Activated CD8-positive, alpha-beta T cell treated with anti-CD3 and anti-CD28 coated beads, Interleukin-2, amount 10 ng/mL, durations not matched to agents 7 days and 5 days (primary cell): ENCODE data around the gene ENTR1. TPM values are rescaled to one million over a fixed set of nuclear protein-coding genes. Genes with fewer than 3 reads are reported as not detected.

Experiments used
- ATAC-seq: fragments of 150-1000 bp; cut with Tn5 transposase; one replicate; pipeline ENCODE4 v1.10.0; 2021; ENCODE audit warnings: moderate library complexity
- CTCF ChIA-PET: fragments of 350-600 bp; sonication (Branson Sonifier 250); formaldehyde crosslinking; loops from one replicate; lab custom pipeline; 2021; ENCODE audit warnings: antibody characterized with exemption; lab: Charles Lee
- POLR2A ChIA-PET: fragments of 350-600 bp; sonication (Branson Sonifier 250); formaldehyde crosslinking; loops from one replicate; lab custom pipeline; 2021; ENCODE audit warnings: antibody characterized with exemption; lab: Charles Lee
- DNase-seq: peaks from one replicate; pipeline ENCODE4 v3.0.0-alpha.2; 2020
- H3K27ac Mint-ChIP-seq: one replicate; pipeline ENCODE4 v1.8.0; 2021; ENCODE audit warnings: mild to moderate bottlenecking, mixed read lengths
- H3K27me3 Mint-ChIP-seq: one replicate; pipeline ENCODE4 v1.8.0; 2021; ENCODE audit warnings: low read depth, mixed read lengths
- H3K36me3 Mint-ChIP-seq: one replicate; pipeline ENCODE4 v1.8.0; 2021; ENCODE audit warnings: low read depth, mixed read lengths
- H3K4me1 Mint-ChIP-seq: one replicate; pipeline ENCODE4 v1.8.0; 2021; ENCODE audit warnings: low read depth, mixed read lengths
- H3K4me3 Mint-ChIP-seq: one replicate; pipeline ENCODE4 v1.8.0; 2021; ENCODE audit warnings: mild to moderate bottlenecking, mixed read lengths
- H3K9me3 Mint-ChIP-seq: one replicate; pipeline ENCODE4 v1.8.0; 2022; ENCODE audit warnings: mixed read lengths; ENCODE audit not compliant: insufficient read depth
- total RNA-seq, 2 experiments: library from RNA; stranded (reverse); gene quantifications; one replicate each; pipeline ENCODE4 v1.2.3, GENCODE V29; 2021

Gene ENTR1
- total RNA-seq, 2 experiments from 2014 or later, result 52.8 to 54.3 TPM

GRCh38 chr9:136371533-136371880 lies 38.9 kb downstream of the ENTR1 start:
- ATAC-seq (no peak), DNase-seq (no peak)
- Mint-ChIP-seq H3K4me3 (no peak overlapping the region), H3K4me1 (peaks cover 3% of the 10 kb centered on the region), H3K36me3 (no peaks in the 10 kb centered on the region), H3K27me3 (no peaks in the 10 kb centered on the region), H3K27ac (no peak overlapping the region), H3K9me3 (no peaks in the 10 kb centered on the region)
- CTCF ChIA-PET, result interaction anchor here (1.3 kb wide), 1 partner anchor 13 kb away, joined by 3 read pairs; no protein-coding TSS in a partner anchor
- POLR2A ChIA-PET, result interaction anchor here (0.6 kb wide), 1 partner anchor 13 kb away, joined by 3 read pairs; no protein-coding TSS in a partner anchor

DNA sequence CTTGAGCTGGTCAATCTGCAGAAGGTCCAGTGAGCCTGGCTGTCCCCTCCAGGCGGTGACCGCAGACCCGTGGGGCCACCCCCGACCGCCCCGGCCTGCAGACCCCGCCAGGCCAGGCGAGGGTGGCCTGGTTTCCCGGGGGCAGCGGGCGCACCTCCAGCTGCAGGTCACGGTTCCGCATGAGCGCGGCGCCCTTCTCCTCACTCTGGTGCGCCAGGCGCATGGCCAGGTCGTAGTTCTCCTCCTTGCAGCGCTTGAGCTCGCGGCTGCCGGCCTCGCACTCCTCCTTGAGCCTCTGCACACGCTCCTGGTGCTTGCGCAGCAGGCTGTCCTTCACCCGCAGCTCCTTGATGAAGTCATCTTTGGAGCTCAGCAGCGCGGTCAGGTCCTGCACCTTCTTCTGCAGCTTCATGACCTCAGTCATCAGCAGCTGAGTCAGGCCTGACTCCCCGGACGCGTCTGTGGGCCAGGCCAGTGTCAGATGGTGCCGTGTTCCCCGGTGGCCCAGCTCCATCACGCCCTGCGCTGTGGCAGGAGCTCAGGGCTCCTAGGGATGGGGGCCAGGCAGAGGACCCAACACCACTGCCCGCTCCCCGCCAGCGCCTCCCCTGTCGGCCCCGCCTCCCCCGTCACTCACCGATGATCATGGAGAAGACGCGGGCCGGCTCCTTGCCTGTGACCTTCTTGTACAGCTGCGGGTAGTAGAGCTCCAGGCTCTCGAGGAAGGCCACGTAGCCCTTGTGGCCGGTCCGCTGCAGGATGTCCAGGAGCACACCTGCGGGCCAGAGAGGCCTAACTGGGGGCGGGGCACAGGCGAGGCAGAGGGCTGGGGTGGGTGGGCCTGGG lies 39.5 kb downstream of the ENTR1 start:
- DNase-seq (no peak), ATAC-seq (no peak)
- H3K27ac Mint-ChIP-seq, result no peak overlapping the region
- CTCF ChIA-PET, result interaction anchor here (1.3 kb wide), 1 partner anchor 14 kb away, joined by 3 read pairs; no protein-coding TSS in a partner anchor
- H3K36me3 Mint-ChIP-seq, result no peaks in the 10 kb centered on the region
- H3K27me3 Mint-ChIP-seq, result no peaks in the 10 kb centered on the region
- POLR2A ChIA-PET, result no interaction called here
- no peaks in the 10 kb centered on the region for H3K9me3 Mint-ChIP-seq
- H3K4me1 Mint-ChIP-seq, result peaks cover 3% of the 10 kb centered on the region
- no peak overlapping the region for H3K4me3 Mint-ChIP-seq

DNA sequence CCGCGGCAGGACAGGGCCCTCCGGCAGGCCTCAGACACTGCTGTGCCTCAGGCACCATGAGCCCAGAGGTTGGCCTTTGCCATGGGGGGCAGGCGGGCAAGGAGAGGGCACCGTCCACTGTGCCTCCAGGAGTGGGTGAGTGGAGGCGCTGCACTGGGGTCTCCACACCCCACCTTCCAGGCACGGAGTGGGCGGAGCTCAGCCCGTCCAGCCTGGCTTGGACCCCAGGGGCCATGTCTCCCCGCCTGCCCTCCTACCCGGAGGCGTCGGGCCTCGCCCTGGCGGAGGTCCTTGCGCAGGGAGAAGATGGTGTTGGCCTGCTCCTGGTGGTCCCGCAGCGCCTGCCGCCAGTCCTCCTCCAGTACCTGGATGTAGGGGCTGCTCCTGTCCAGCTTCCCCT lies 40.4 kb downstream of the ENTR1 start:
- peaks cover 3% of the 10 kb centered on the region for H3K4me1 Mint-ChIP-seq
- ATAC-seq, result no peak
- no peaks in the 10 kb centered on the region for H3K27me3 Mint-ChIP-seq
- H3K36me3 Mint-ChIP-seq, result no peaks in the 10 kb centered on the region
- POLR2A ChIA-PET, result no interaction called here
- H3K4me3 Mint-ChIP-seq, result no peak overlapping the region
- H3K9me3 Mint-ChIP-seq, result no peaks in the 10 kb centered on the region
- no peak overlapping the region for H3K27ac Mint-ChIP-seq
- DNase-seq, result no peak
- CTCF ChIA-PET, result no interaction called here

DNA sequence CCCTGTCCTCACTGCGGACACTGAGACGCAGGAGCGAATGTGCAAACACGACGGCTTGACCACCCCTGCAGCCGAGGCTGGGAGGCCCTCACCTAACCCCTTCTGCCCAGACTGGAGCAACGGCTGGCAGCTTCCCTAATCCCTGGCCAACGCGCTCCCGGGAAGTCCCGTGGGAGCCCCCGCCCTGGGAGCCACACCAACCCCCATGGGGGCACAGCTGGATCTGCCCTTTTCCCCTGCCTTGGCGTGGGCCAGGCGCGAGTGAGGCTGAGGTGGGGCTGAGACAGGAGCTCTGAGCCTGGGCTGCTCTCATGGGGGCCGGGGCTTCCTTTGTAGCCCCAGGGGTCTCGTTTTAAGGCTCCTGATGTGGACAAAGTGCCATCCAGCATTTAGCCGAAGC lies 42.2 kb downstream of the ENTR1 start:
- Mint-ChIP-seq H3K27me3 (no peaks in the 10 kb centered on the region), H3K27ac (no peak overlapping the region), H3K36me3 (no peaks in the 10 kb centered on the region), H3K4me3 (no peak overlapping the region), H3K9me3 (no peaks in the 10 kb centered on the region), H3K4me1 (peaks cover 9% of the 10 kb centered on the region)
- DNase-seq (no peak), ATAC-seq (no peak)
- ChIA-PET POLR2A (no interaction called here), CTCF (no interaction called here)

DNA sequence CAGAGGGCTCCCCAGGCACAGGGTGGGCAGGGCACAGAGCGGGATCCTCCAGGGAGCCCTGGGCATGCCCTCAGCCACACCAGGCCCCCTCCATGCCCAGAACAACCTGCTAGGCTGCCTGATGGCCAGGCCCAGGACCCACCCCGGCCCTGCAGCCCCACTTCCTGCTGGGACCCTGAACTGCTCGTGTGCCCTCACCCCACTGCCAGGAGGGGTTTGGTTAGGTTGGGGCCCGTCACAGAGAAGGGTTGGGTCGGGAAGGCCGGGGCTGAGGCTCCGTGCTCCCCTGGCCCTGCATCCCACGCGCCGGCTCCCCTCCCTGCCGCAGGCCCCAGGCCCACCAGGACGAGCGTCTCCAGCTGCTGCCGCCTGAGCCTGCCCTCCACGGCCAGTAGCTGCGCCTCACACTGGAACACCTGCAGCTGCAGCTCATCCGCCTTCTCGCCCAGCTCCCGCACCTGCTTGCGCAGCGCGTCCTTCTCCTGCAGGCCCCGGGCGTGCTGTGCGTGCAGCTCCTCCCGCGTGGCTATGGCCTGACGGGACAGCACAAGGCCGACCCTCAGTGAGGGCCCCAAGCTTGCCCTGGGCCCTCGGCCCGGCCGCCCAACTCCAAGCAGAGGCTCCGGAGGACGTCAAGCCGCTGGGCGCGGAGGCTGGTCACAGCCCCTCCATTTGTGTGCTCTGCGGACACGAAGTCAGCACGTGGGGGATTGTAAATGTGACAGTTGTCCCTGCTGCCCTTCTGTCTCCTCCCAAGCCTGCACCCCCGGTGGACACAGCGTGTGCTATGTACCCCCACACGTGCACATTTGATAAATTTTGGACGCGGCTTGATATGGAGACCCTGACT lies 42.9 kb downstream of the ENTR1 start:
- no peaks in the 10 kb centered on the region for H3K36me3 Mint-ChIP-seq
- no peaks in the 10 kb centered on the region for H3K27me3 Mint-ChIP-seq
- no peak overlapping the region for H3K4me3 Mint-ChIP-seq
- H3K27ac Mint-ChIP-seq, result no peak overlapping the region
- DNase-seq (no peak), ATAC-seq (no peak)
- H3K9me3 Mint-ChIP-seq, result no peaks in the 10 kb centered on the region
- CTCF ChIA-PET, result interaction anchor here (1.2 kb wide), 1 partner anchor 33 kb away, joined by 3 read pairs; no protein-coding TSS in a partner anchor
- H3K4me1 Mint-ChIP-seq, result peaks cover 10% of the 10 kb centered on the region
- POLR2A ChIA-PET, result interaction anchor here (1.2 kb wide), 1 partner anchor 9 kb away, joined by 4 read pairs; no protein-coding TSS in a partner anchor

DNA sequence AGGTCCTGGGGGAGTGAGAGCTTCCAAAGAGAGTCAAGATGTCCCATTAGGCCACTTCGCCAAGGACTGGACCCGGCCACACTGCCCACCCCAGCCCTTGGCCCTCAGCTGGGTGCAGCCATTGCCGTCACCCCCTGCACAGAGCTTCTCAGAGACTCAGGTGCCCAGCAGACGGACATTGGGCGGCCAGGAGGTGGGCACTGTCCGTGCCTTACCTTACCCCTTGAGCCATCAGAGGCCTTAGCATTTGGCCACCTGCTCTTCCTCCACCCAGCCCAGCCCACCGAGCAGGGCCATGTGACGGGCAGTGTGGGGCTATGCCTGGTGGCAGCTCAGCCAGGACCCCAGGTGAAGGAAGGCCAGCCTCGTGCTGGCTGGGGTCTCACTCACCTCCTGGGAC lies 43.6 kb downstream of the ENTR1 start:
- Mint-ChIP-seq H3K27me3 (no peaks in the 10 kb centered on the region), H3K4me1 (peaks cover 12% of the 10 kb centered on the region), H3K27ac (no peak overlapping the region), H3K36me3 (no peaks in the 10 kb centered on the region), H3K4me3 (no peak overlapping the region), H3K9me3 (no peaks in the 10 kb centered on the region)
- ATAC-seq (no peak), DNase-seq (no peak)
- ChIA-PET POLR2A (interaction anchor here (1.2 kb wide), 1 partner anchor 10 kb away, joined by 4 read pairs; no protein-coding TSS in a partner anchor), CTCF (interaction anchor here (1.1 to 1.2 kb wide), 2 partner anchors 30 to 34 kb away, joined by 3 read pairs; no protein-coding TSS in a partner anchor)

GRCh38 chr9:136365775-136366222 lies 44.6 kb downstream of the ENTR1 start:
- no peaks in the 10 kb centered on the region for H3K36me3 Mint-ChIP-seq
- H3K27ac Mint-ChIP-seq, result no peak overlapping the region
- no peak overlapping the region for H3K4me3 Mint-ChIP-seq
- no peak for DNase-seq
- peaks cover 12% of the 10 kb centered on the region for H3K4me1 Mint-ChIP-seq
- no peak for ATAC-seq
- no peaks in the 10 kb centered on the region for H3K27me3 Mint-ChIP-seq
- ChIA-PET CTCF (interaction anchor here (1.1 kb wide), 1 partner anchor 31 kb away, joined by 3 read pairs; no protein-coding TSS in a partner anchor), POLR2A (interaction anchor here (1.2 kb wide), 1 partner anchor 11 kb away, joined by 4 read pairs; no protein-coding TSS in a partner anchor)
- H3K9me3 Mint-ChIP-seq, result no peaks in the 10 kb centered on the region

DNA sequence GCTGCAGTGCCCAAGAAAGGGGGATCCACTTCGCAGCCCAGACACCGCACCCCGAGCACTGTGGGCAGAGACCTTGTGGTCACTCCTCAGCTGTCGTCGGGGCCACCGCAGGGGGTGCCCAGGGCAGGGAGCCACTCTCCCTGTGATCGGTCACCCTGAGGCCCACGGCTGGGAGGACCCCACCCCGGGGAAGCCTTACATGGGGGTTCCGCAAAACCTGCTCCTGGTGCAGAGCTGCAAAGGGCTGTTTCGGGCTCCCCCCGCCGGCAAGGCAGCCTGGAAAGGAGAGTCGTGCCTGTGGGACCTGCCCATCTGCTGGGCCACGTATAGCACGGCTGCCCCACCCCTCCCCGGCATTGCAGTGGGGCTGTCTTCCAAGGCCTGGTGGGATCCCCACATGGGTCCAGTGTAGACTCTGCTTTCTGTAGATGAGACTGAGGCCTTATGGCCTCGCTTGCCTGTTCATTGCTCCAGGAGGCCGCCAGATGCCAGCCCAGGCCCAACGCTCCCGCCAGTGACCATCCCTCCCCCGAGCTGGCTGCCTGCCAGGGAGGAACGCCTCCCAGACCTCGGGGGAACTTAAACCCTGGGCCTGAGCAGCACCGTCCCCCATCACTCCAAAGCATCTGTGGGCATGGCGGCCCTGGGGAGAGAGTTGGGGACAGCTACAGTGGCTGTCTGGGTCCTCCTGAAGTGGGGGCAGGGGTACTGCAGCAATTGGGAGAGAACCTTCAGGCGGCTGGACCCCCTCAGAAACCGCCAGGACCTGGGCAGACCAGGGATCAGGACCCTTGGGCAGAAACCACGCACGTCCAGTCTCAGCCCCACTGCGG lies 45.3 kb downstream of the ENTR1 start:
- H3K27me3 Mint-ChIP-seq, result no peaks in the 10 kb centered on the region
- ChIA-PET POLR2A (interaction anchor here (1.5 kb wide), 1 partner anchor 44 kb away, joined by 5 read pairs; no protein-coding TSS in a partner anchor), CTCF (no interaction called here)
- DNase-seq (no peak), ATAC-seq (no peak)
- no peak overlapping the region for H3K27ac Mint-ChIP-seq
- H3K4me1 Mint-ChIP-seq, result peaks cover 12% of the 10 kb centered on the region
- H3K9me3 Mint-ChIP-seq, result no peaks in the 10 kb centered on the region
- no peak overlapping the region for H3K4me3 Mint-ChIP-seq
- no peaks in the 10 kb centered on the region for H3K36me3 Mint-ChIP-seq

GRCh38 chr9:136363949-136364748 lies 46.3 kb downstream of the ENTR1 start:
- Mint-ChIP-seq H3K27me3 (no peaks in the 10 kb centered on the region), H3K4me1 (peaks cover 12% of the 10 kb centered on the region), H3K9me3 (no peaks in the 10 kb centered on the region), H3K36me3 (no peaks in the 10 kb centered on the region), H3K4me3 (peak overlapping the region; percentile 42), H3K27ac (no peak overlapping the region)
- ChIA-PET CTCF (interaction anchor here (0.6 to 1.6 kb wide), 13 partner anchors 13 to 337 kb away, joined by 3 to 11 read pairs (median 5); partner anchors contain the start of genes ENTR1 and PMPCA), POLR2A (interaction anchor here (0.6 to 1.7 kb wide), 8 partner anchors 10 to 207 kb away, joined by 3 to 8 read pairs (median 4); partner anchors contain the start of gene INPP5E)
- DNase-seq, result no peak
- no peak for ATAC-seq
